GM18517 (cell line): ENCODE results near the gene MSI1.

Experiments used
- ATAC-seq: cut with Tn5 transposase; IDR thresholded peaks from one replicate; pipeline ENCODE4 v1.9.1; 2021; ENCODE audit warnings: mild to moderate bottlenecking, moderate library complexity; ENCODE audit not compliant: unreplicated experiment

Gene MSI1

GRCh38 chr12:120324841-120325417, 44.0 kb downstream of the MSI1 start:
- ATAC-seq: no peak

- ATAC-seq: no peak
Observed at GRCh38 chr12:120323772-120324171, 45.2 kb downstream of the MSI1 start.

- ATAC-seq: no peak
Observed at GRCh38 chr12:120321382-120322202, 47.4 kb downstream of the MSI1 start.

GRCh38 chr12:120317224-120318105, 51.5 kb downstream of the MSI1 start:
- peak; percentile 98 for ATAC-seq

GRCh38 chr12:120316798-120317223, 52.2 kb downstream of the MSI1 start:
- ATAC-seq: no peak

- no peak for ATAC-seq
Observed at GRCh38 chr12:120314220-120314619, 54.7 kb downstream of the MSI1 start.

- peak; percentile 95 for ATAC-seq
Observed at GRCh38 chr12:120301962-120302815, 66.8 kb downstream of the MSI1 start, which contains the start of gene SIRT4. Gene SIRT4 (plus strand): TSS chr12:120302321. CDS start chr12:120303562, 1,241 bp downstream.

- ATAC-seq: peak; percentile 51
Observed at GRCh38 chr12:120292661-120293531, 76.1 kb downstream of the MSI1 start, which contains the start of gene RNU4-1. Gene RNU4-1 (minus strand): TSS chr12:120293237.

- ATAC-seq: peak; percentile 1
Observed at GRCh38 chr12:120292411-120292660, 76.6 kb downstream of the MSI1 start.
